Epithelial cell of esophagus (primary cell): Measurements from ENCODE around the gene MYO7B.

Source experiments
- DNase-seq: peaks from one replicate; pipeline ENCODE4 v3.0.0; 2010; ENCODE audit warnings: low read depth
- H3K4me3 ChIP-seq: 2 replicates; pipeline ENCODE4 v1.5.1; 2011; ENCODE audit warnings: mild to moderate bottlenecking, low read length, control low read depth
- CTCF ChIP-seq: IDR thresholded peaks from 2 replicates; pipeline ENCODE4 v1.5.1; 2011; ENCODE audit warnings: low read depth, mild to moderate bottlenecking, low read length, control low read depth, inconsistent platforms; ENCODE audit not compliant: insufficient read depth; ENCODE audit errors: missing control alignments

MYO7B gene

GRCh38 chr2:127551221-127551930, 15.9 kb downstream of the MYO7B start:
- H3K4me3 ChIP-seq: no peak overlapping the region
- TF ChIP-seq CTCF: no peak
- no peak for DNase-seq

- H3K4me3 ChIP-seq: no peak overlapping the region
- TF ChIP-seq CTCF: no peak
- DNase-seq: no peak
Measured at GRCh38 chr2:127552336-127552735, 16.9 kb downstream of the MYO7B start.

GRCh38 chr2:127552846-127553245, 17.4 kb downstream of the MYO7B start:
- TF ChIP-seq CTCF: no peak
- no peak overlapping the region for H3K4me3 ChIP-seq
- DNase-seq: no peak

- no peak for TF ChIP-seq CTCF
- no peak overlapping the region for H3K4me3 ChIP-seq
- DNase-seq: no peak
Measured at GRCh38 chr2:127558911-127559310, 23.4 kb downstream of the MYO7B start.

GRCh38 chr2:127559454-127559853, 24.0 kb downstream of the MYO7B start:
- no peak for TF ChIP-seq CTCF
- H3K4me3 ChIP-seq: no peak overlapping the region
- no peak for DNase-seq

GRCh38 chr2:127560201-127560930, 24.9 kb downstream of the MYO7B start:
- H3K4me3 ChIP-seq: no peak overlapping the region
- no peak for TF ChIP-seq CTCF
- no peak for DNase-seq
